H1 (cell line): ENCODE results near the gene PRKAR2B. TPM values are rescaled to one million over a fixed set of nuclear protein-coding genes. Genes with fewer than 3 reads are reported as not detected.

Experiments used
- CTCF ChIA-PET: fragments of 300-600 bp; sonication (Branson Sonifier 250); formaldehyde crosslinking; loops from one replicate; lab custom pipeline; 2021; ENCODE audit not compliant: partially characterized antibody; lab: Charles Lee
- POLR2A ChIA-PET: fragments of 300-600 bp; sonication (Branson Sonifier 250); formaldehyde crosslinking; loops from one replicate; lab custom pipeline; 2021; ENCODE audit warnings: inconsistent platforms; ENCODE audit not compliant: partially characterized antibody; lab: Charles Lee
- DNase-seq, 2 experiments: peaks; one replicate each; pipeline versions ENCODE4 v3.0.0 to v3.0.0-alpha.2; 2010 to 2022; ENCODE audit warnings: low spot score in 2 of 2, low read depth in 1 of 2, mixed read lengths in 1 of 2
- FAIRE-seq: peaks from 2 replicates; lab custom pipeline; 2011; peaks lifted over from hg19 to GRCh38; lab: Jason Lieb, UNC
- H2AFZ ChIP-seq: 2 replicates; pipeline ENCODE4 v1.8.1; 2012; ENCODE audit warnings: low read length, inconsistent platforms
- H2AK5ac ChIP-seq: 2 replicates; pipeline ENCODE4 v1.6.1; 2013; ENCODE audit warnings: low read depth, low read length
- H2BK120ac ChIP-seq: replicated peaks from 2 replicates; pipeline ENCODE3; 2013; ENCODE audit warnings: low read depth, low read length, inconsistent platforms
- H2BK12ac ChIP-seq: 2 replicates; pipeline ENCODE4 v1.6.1; 2013; ENCODE audit warnings: low read depth, low read length
- H2BK15ac ChIP-seq: 2 replicates; pipeline ENCODE4 v1.6.1; 2013; ENCODE audit warnings: low read length
- H2BK20ac ChIP-seq: 2 replicates; pipeline ENCODE4 v1.6.1; 2013; ENCODE audit warnings: low read length
- H2BK5ac ChIP-seq: 2 replicates; pipeline ENCODE4 v1.6.1; 2013; ENCODE audit warnings: low read depth, low read length
- H3K14ac ChIP-seq: 2 replicates; pipeline ENCODE4 v1.6.1; 2013; ENCODE audit warnings: inconsistent platforms; ENCODE audit not compliant: insufficient read length
- H3K18ac ChIP-seq: 2 replicates; pipeline ENCODE4 v1.6.1; 2013; ENCODE audit warnings: low read length; ENCODE audit errors: extremely low read depth
- H3K23ac ChIP-seq: 2 replicates; pipeline ENCODE4 v1.6.1; 2013; ENCODE audit warnings: inconsistent platforms; ENCODE audit not compliant: insufficient read length
- H3K23me2 ChIP-seq: 2 replicates; pipeline ENCODE4 v1.6.1; 2013; ENCODE audit warnings: low read depth, low read length
- H3K27ac ChIP-seq: 2 replicates; pipeline ENCODE4 v1.6.1; 2011; ENCODE audit warnings: low read depth, low read length, inconsistent platforms
- H3K27me3 ChIP-seq, 4 experiments: replicated peaks in 1 of 4; 1 replicate in 1 of 4; 2 replicates in 3 of 4; pipeline versions ENCODE4 v1.6.1 to v1.8.1; 2011 to 2013; ENCODE audit warnings: low read length in 3 of 4, mild to moderate bottlenecking in 3 of 4, inconsistent platforms in 2 of 4, mixed read lengths in 2 of 4, moderate library complexity in 1 of 4; ENCODE audit not compliant: control insufficient read depth in 3 of 4, insufficient read depth in 3 of 4; ENCODE audit errors: extremely low read depth in 1 of 4
- H3K36me3 ChIP-seq, 4 experiments: 2 replicates each; pipeline versions ENCODE4 v1.6.1 to v1.8.1; 2011 to 2013; ENCODE audit warnings: mild to moderate bottlenecking in 4 of 4, low read length in 3 of 4, moderate library complexity in 2 of 4, control low read depth in 1 of 4, inconsistent platforms in 1 of 4; ENCODE audit not compliant: insufficient read depth in 4 of 4, control insufficient read depth in 2 of 4
- H3K4ac ChIP-seq: replicated peaks from 2 replicates; pipeline ENCODE3; 2013; ENCODE audit warnings: low read length, low read depth, mixed read lengths, inconsistent platforms; ENCODE audit not compliant: insufficient read length
- H3K4me1 ChIP-seq, 4 experiments: replicated peaks in 1 of 4; 1 replicate in 1 of 4; 2 replicates in 3 of 4; pipeline versions ENCODE4 v1.6.1 to v1.8.1; 2011 to 2013; ENCODE audit warnings: low read length in 3 of 4, inconsistent platforms in 2 of 4, mixed read lengths in 1 of 4; ENCODE audit not compliant: insufficient read depth in 4 of 4, control insufficient read depth in 3 of 4
- H3K4me2 ChIP-seq, 2 experiments: 2 replicates each; pipeline versions ENCODE4 v1.6.1 to v1.8.1; 2011 to 2013; ENCODE audit warnings: low read depth in 2 of 2, low read length in 2 of 2, control low read depth in 1 of 2, inconsistent platforms in 1 of 2, mild to moderate bottlenecking in 1 of 2; ENCODE audit not compliant: insufficient read depth in 1 of 2
- H3K4me3 ChIP-seq, 4 experiments: fragments of 200-600, 300-600 bp in 1 of 4; sonication (generic), shearing (Covaris generic), sonication (Bioruptor Twin) in 1 of 4; 2 replicates each; pipeline versions ENCODE4 v1.5.1 to v1.8.1; 2011 to 2016; ENCODE audit warnings: low read length in 4 of 4, low read depth in 3 of 4, control low read depth in 2 of 4, inconsistent platforms in 2 of 4, mild to moderate bottlenecking in 2 of 4, mixed read lengths in 1 of 4, moderate library complexity in 1 of 4; ENCODE audit not compliant: insufficient read depth in 2 of 4; ENCODE audit errors: extremely low read depth in 1 of 4
- H3K56ac ChIP-seq: replicated peaks from 2 replicates; pipeline ENCODE3; 2013; ENCODE audit warnings: low read depth, mild to moderate bottlenecking, mixed read lengths, low read length, inconsistent platforms; ENCODE audit not compliant: insufficient read length
- H3K79me1 ChIP-seq: 2 replicates; pipeline ENCODE4 v1.6.1; 2013; ENCODE audit warnings: low read depth, low read length, control low read depth
- H3K79me2 ChIP-seq, 2 experiments: 2 replicates each; pipeline versions ENCODE4 v1.6.1 to v1.8.1; 2012 to 2013; ENCODE audit warnings: low read length in 2 of 2, mild to moderate bottlenecking in 2 of 2, inconsistent platforms in 1 of 2; ENCODE audit not compliant: insufficient read depth in 2 of 2, control insufficient read depth in 1 of 2
- H3K9ac ChIP-seq, 4 experiments: replicated peaks in 1 of 4; 1 replicate in 1 of 4; 2 replicates in 3 of 4; pipeline versions ENCODE4 v1.6.1 to v1.8.1; 2011 to 2013; ENCODE audit warnings: low read depth in 3 of 4, low read length in 3 of 4, control low read depth in 2 of 4, mild to moderate bottlenecking in 2 of 4, moderate library complexity in 2 of 4, inconsistent platforms in 1 of 4; ENCODE audit errors: extremely low read depth in 1 of 4
- H3K9me3 ChIP-seq, 2 experiments: 2 replicates each; pipeline versions ENCODE4 v1.6.1 to v1.8.1; 2012 to 2013; ENCODE audit warnings: mild to moderate bottlenecking in 2 of 2, moderate library complexity in 2 of 2, control low read depth in 1 of 2, inconsistent platforms in 1 of 2, low read depth in 1 of 2, low read length in 1 of 2, mixed read lengths in 1 of 2; ENCODE audit not compliant: insufficient read depth in 2 of 2
- H4K20me1 ChIP-seq, 2 experiments: replicated peaks in 1 of 2; 2 replicates each; pipeline versions ENCODE3 to v1.8.1; 2011 to 2013; ENCODE audit warnings: inconsistent platforms in 2 of 2, low read length in 2 of 2, mild to moderate bottlenecking in 1 of 2; ENCODE audit not compliant: insufficient read depth in 2 of 2, control insufficient read depth in 1 of 2
- H4K5ac ChIP-seq: 2 replicates; pipeline ENCODE4 v1.6.1; 2013; ENCODE audit warnings: low read length, low read depth, mixed read lengths, inconsistent platforms; ENCODE audit not compliant: insufficient read length
- H4K8ac ChIP-seq: 2 replicates; pipeline ENCODE4 v1.8.0; 2013; ENCODE audit warnings: mild to moderate bottlenecking, moderate library complexity, low read length, inconsistent platforms; ENCODE audit not compliant: insufficient read depth; ENCODE audit errors: extremely low read depth
- H4K91ac ChIP-seq: replicated peaks from 2 replicates; pipeline ENCODE3; 2013; ENCODE audit warnings: low read length, mixed read lengths, inconsistent platforms; ENCODE audit not compliant: insufficient read length
- CBX5 ChIP-seq: fragments of 300-800, 300-1000 bp; sonication (generic); IDR thresholded peaks from 2 replicates; pipeline ENCODE4 v1.7.1; 2016; ENCODE audit warnings: antibody characterized with exemption, low read length, low read depth
- CBX8 ChIP-seq: fragments of 300-800, 300-1000 bp; sonication (generic); IDR thresholded peaks from 2 replicates; pipeline ENCODE4 v1.7.1; 2016; ENCODE audit warnings: low read depth, low read length, borderline replicate concordance
- EP300 ChIP-seq, 2 experiments: IDR thresholded peaks; 1 replicate in 1 of 2; 2 replicates in 1 of 2; pipeline ENCODE4 v1.6.1; 2011 to 2012; ENCODE audit warnings: low read depth in 2 of 2, low read length in 2 of 2, mild to moderate bottlenecking in 2 of 2, borderline replicate concordance in 1 of 2, inconsistent platforms in 1 of 2, moderate library complexity in 1 of 2
- KDM5A ChIP-seq: fragments of 200-600 bp; IDR thresholded peaks from 2 replicates; pipeline ENCODE4 v1.7.1; 2012; ENCODE audit warnings: mild to moderate bottlenecking, low read length, inconsistent platforms, mixed read lengths
- SIX5 ChIP-seq: IDR thresholded peaks from 2 replicates; pipeline ENCODE4 v1.6.1; 2011; ENCODE audit warnings: mild to moderate bottlenecking, low read depth, low read length
- YY1 ChIP-seq: IDR thresholded peaks from 2 replicates; pipeline ENCODE4 v1.6.1; 2011; ENCODE audit warnings: low read depth, mild to moderate bottlenecking, low read length
- polyA plus RNA-seq, 7 experiments: library from polyadenylated mRNA; depleted of rRNA in 3 of 7; stranded (reverse) in 5 of 7; unstranded in 2 of 7; fragments of >200 nt in 5 of 7; fragments of 200-250 nt in 2 of 7; gene quantifications; 1 replicate in 5 of 7; 2 replicates in 1 of 7; 4 replicates in 1 of 7; pipeline versions ENCODE4 v1.2.1 to v1.2.3, GENCODE V29; 2011 to 2013; ENCODE audit warnings: missing spikeins in 2 of 7, mixed read lengths in 2 of 7
- total RNA-seq: library from RNA; stranded (reverse); fragmentation: NEBNext Ultra II Directional; extraction: Animal tissue kit (Norgen Biotek cat#: 25700); gene quantifications from 2 replicates; pipeline ENCODE4 v1.2.1, GENCODE V29; 2021

Gene PRKAR2B
- total and polyA plus RNA-seq, 2 of the 8 experiments (the other 6 are each of a cell fraction or from before 2014, with no cell fraction given) = 10.4 to 37.0 TPM

GRCh38 chr7:107080533-107080932 is 36.0 kb downstream of the PRKAR2B start (continued):
- no peak for TF ChIP-seq CBX8

GRCh38 chr7:107085180-107085579 is 40.7 kb downstream of the PRKAR2B start:
- Histone ChIP-seq H2BK20ac (no peak overlapping the region), H4K8ac (no peak overlapping the region), H3K4me3 (no peak overlapping the region), H2AFZ (no peak overlapping the region), H2BK5ac (no peak overlapping the region), H3K79me1 (no peaks in the 10 kb centered on the region; the same call in 1 of the 2 replicates), H4K91ac (no peak overlapping the region), H3K4me2 (no peak overlapping the region), H2AK5ac (no peak overlapping the region), H3K36me3 (no peaks in the 10 kb centered on the region), H4K20me1 (no peaks in the 10 kb centered on the region), H3K27me3 (no peaks in the 10 kb centered on the region), H3K4me1 (peaks cover 0 to 2% (median 1%) of the 10 kb centered on the region in 4 experiments; a peak in 2 of 7 replicates), H3K56ac (no peak overlapping the region), H3K23me2 (no peaks in the 10 kb centered on the region), H3K14ac (no peak overlapping the region), H3K27ac (no peak overlapping the region), H3K4ac (no peak overlapping the region), H3K23ac (no peak overlapping the region), H3K9ac (no peak overlapping the region), H2BK12ac (no peak overlapping the region), H2BK120ac (no peak overlapping the region), H3K18ac (no peak overlapping the region), H2BK15ac (no peak overlapping the region), H3K9me3 (no peaks in the 10 kb centered on the region), H3K79me2 (no peaks in the 10 kb centered on the region; a peak in 1 of 4 replicates), H4K5ac (no peak overlapping the region)
- ChIA-PET CTCF (no interaction called here), POLR2A (no interaction called here)
- no peak for DNase-seq
- FAIRE-seq = no peak
- TF ChIP-seq EP300 (IDR thresholded peaks at IDR 0.05; ENCODE audit: borderline replicate concordance in 1 of 2, low read depth in 2 of 2, low read length in 2 of 2) (no peak), KDM5A (no peak), YY1 (no peak), CBX5 (no peak), SIX5 (no peak)
